SK-N-SH (cell line): ENCODE data around the gene MGAM2. TPM values are rescaled to one million over a fixed set of nuclear protein-coding genes. Genes with fewer than 3 reads are reported as not detected.

Source experiments
- CTCF ChIA-PET: fragments of 300-600, 350-600 bp; formaldehyde crosslinking; extraction: SDS; loops from one replicate; lab custom pipeline; 2021; lab: Yijun Ruan, JAX
- POLR2A ChIA-PET: fragments of 350-600 bp; sonication (Branson Sonifier 250); formaldehyde crosslinking; extraction: SDS; loops from one replicate; lab custom pipeline; 2020; ENCODE audit warnings: antibody characterized with exemption, inconsistent platforms; lab: Yijun Ruan, JAX
- DNase-seq: peaks from one replicate; pipeline ENCODE4 v3.0.0; 2012
- H2AFZ ChIP-seq: fragments of 200-600 bp; sonication (generic); 2 replicates; pipeline ENCODE4 v1.8.1; 2016; ENCODE audit warnings: antibody characterized with exemption, mild to moderate bottlenecking, low read depth
- H3F3A ChIP-seq: fragments of 200-600 bp; sonication (generic); replicated peaks from 2 replicates; pipeline ENCODE3; 2016; ENCODE audit warnings: antibody characterized with exemption, mild to moderate bottlenecking; ENCODE audit not compliant: insufficient read depth
- H3K27ac ChIP-seq, 2 experiments: fragments of 200-500 bp in 1 of 2; fragments of 200-600 bp in 1 of 2; sonication (Bioruptor generic) in 1 of 2; sonication (generic), shearing (Covaris generic) in 1 of 2; 2 replicates each; pipeline versions ENCODE4 v1.5.1 to v1.6.1; 2014 to 2016; ENCODE audit warnings: low read depth in 2 of 2, inconsistent platforms in 1 of 2, low read length in 1 of 2, mild to moderate bottlenecking in 1 of 2, mixed read lengths in 1 of 2
- H3K27me3 ChIP-seq: fragments of 200-600 bp; sonication (generic), shearing (Covaris generic); 2 replicates; pipeline ENCODE4 v1.6.1; 2016; ENCODE audit warnings: mixed run types; ENCODE audit not compliant: insufficient read depth
- H3K36me3 ChIP-seq, 2 experiments: fragments of 200-500 bp in 1 of 2; fragments of 200-600 bp in 1 of 2; sonication (Bioruptor generic) in 1 of 2; sonication (generic) in 1 of 2; replicated peaks in 1 of 2; 2 replicates each; pipeline versions ENCODE3 to v1.5.1; 2014 to 2016; ENCODE audit warnings: low read length in 1 of 2, mild to moderate bottlenecking in 1 of 2; ENCODE audit not compliant: insufficient read depth in 2 of 2, control insufficient read depth in 1 of 2
- H3K4me1 ChIP-seq, 2 experiments: fragments of 200-500 bp in 1 of 2; fragments of 200-600 bp in 1 of 2; sonication (Bioruptor generic) in 1 of 2; sonication (generic), shearing (Covaris generic) in 1 of 2; 2 replicates each; pipeline versions ENCODE4 v1.5.1 to v1.6.1; 2014 to 2016; ENCODE audit warnings: low read depth in 1 of 2, low read length in 1 of 2, mixed run types in 1 of 2; ENCODE audit not compliant: insufficient read depth in 2 of 2, control insufficient read depth in 1 of 2
- H3K4me2 ChIP-seq: fragments of 200-600 bp; sonication (generic), shearing (Covaris generic); 2 replicates; pipeline ENCODE4 v1.6.1; 2017; ENCODE audit warnings: mixed run types
- H3K4me3 ChIP-seq, 2 experiments: fragments of 200-500 bp in 1 of 2; fragments of 200-600 bp in 1 of 2; sonication (Bioruptor generic) in 1 of 2; sonication (generic), shearing (Covaris generic) in 1 of 2; 2 replicates each; pipeline versions ENCODE4 v1.5.1 to v1.8.1; 2014 to 2016; ENCODE audit warnings: low read depth in 2 of 2, inconsistent platforms in 1 of 2, low read length in 1 of 2, mild to moderate bottlenecking in 1 of 2, mixed read lengths in 1 of 2, moderate library complexity in 1 of 2
- H3K79me2 ChIP-seq: fragments of 200-600 bp; sonication (generic); 2 replicates; pipeline ENCODE4 v1.8.1; 2017; ENCODE audit warnings: mild to moderate bottlenecking; ENCODE audit not compliant: insufficient read depth
- H3K9ac ChIP-seq: fragments of 200-600 bp; sonication (generic); 2 replicates; pipeline ENCODE4 v1.6.1; 2017; ENCODE audit warnings: mixed run types
- H3K9me2 ChIP-seq: fragments of 200-600 bp; sonication (generic); 2 replicates; pipeline ENCODE4 v1.6.1; 2017; ENCODE audit warnings: mixed run types
- H3K9me3 ChIP-seq: fragments of 200-600 bp; sonication (generic); 2 replicates; pipeline ENCODE4 v1.6.1; 2017; ENCODE audit warnings: mixed run types, mild to moderate bottlenecking, moderate library complexity
- H4K20me1 ChIP-seq: fragments of 200-600 bp; sonication (generic); 2 replicates; pipeline ENCODE4 v1.6.1; 2017; ENCODE audit warnings: mild to moderate bottlenecking, mixed run types; ENCODE audit not compliant: insufficient read depth
- ELF1 ChIP-seq: IDR thresholded peaks from 2 replicates; pipeline ENCODE4 v1.4.0; 2012
- EZH2phosphoT487 ChIP-seq: fragments of 200-600 bp; sonication (generic); IDR thresholded peaks from 2 replicates; pipeline ENCODE4 v1.6.1; 2017; ENCODE audit warnings: low read depth, mixed run types, mild to moderate bottlenecking, antibody characterized with exemption, moderate library complexity, borderline replicate concordance
- FOSL2 ChIP-seq: IDR thresholded peaks from 2 replicates; pipeline ENCODE4 v1.4.0; 2012; ENCODE audit warnings: low read depth, mild to moderate bottlenecking, moderate library complexity, borderline replicate concordance
- FOXJ3 ChIP-seq: sonication (generic); formaldehyde crosslinking; IDR thresholded peaks from 2 replicates; pipeline ENCODE4 v1.5.1; 2020; ENCODE audit warnings: mild to moderate bottlenecking, missing genetic modification reagents
- FOXM1 ChIP-seq: IDR thresholded peaks from 2 replicates; pipeline ENCODE4 v1.4.0; 2012; ENCODE audit warnings: low read depth, mild to moderate bottlenecking
- MAX ChIP-seq: IDR thresholded peaks from 2 replicates; pipeline ENCODE4 v1.4.0; 2012; ENCODE audit warnings: low read depth
- MEF2A ChIP-seq: IDR thresholded peaks from 2 replicates; pipeline ENCODE4 v1.4.0; 2012; ENCODE audit warnings: low read depth, borderline replicate concordance
- NRF1 ChIP-seq: IDR thresholded peaks from 2 replicates; pipeline ENCODE4 v1.6.1; 2012; ENCODE audit warnings: low read depth, mild to moderate bottlenecking, low read length
- PBX3 ChIP-seq: IDR thresholded peaks from 2 replicates; pipeline ENCODE4; 2012
- POLR2AphosphoS5 ChIP-seq: IDR thresholded peaks from 2 replicates; pipeline ENCODE4 v1.6.1; 2012; ENCODE audit warnings: low read depth, low read length
- RAD21 ChIP-seq: IDR thresholded peaks from 2 replicates; pipeline ENCODE4 v1.6.1; 2012; ENCODE audit warnings: mild to moderate bottlenecking, low read length
- RCOR1 ChIP-seq: fragments of 150-350 bp; IDR thresholded peaks from 2 replicates; pipeline ENCODE4 v1.6.1; 2017; ENCODE audit warnings: antibody characterized with exemption, low read length
- REST ChIP-seq: IDR thresholded peaks from 2 replicates; pipeline ENCODE4 v1.6.1; 2012; ENCODE audit warnings: mild to moderate bottlenecking, low read depth, low read length, moderate library complexity
- RFX5 ChIP-seq: IDR thresholded peaks from 2 replicates; pipeline ENCODE4 v1.6.1; 2012; ENCODE audit warnings: mild to moderate bottlenecking, improper control_type of control experiment, low read length
- RXRA ChIP-seq: IDR thresholded peaks from 2 replicates; pipeline ENCODE4 v1.4.0; 2012; ENCODE audit warnings: low read depth, mild to moderate bottlenecking, borderline replicate concordance
- SMC3 ChIP-seq: IDR thresholded peaks from 2 replicates; pipeline ENCODE4 v1.6.1; 2012; ENCODE audit warnings: low read depth, low read length, improper control_type of control experiment
- TCF12 ChIP-seq: IDR thresholded peaks from 2 replicates; pipeline ENCODE4 v1.4.0; 2012
- USF1 ChIP-seq: IDR thresholded peaks from 2 replicates; pipeline ENCODE4 v1.4.0; 2012; ENCODE audit warnings: low read depth, borderline replicate concordance
- YY1 ChIP-seq: IDR thresholded peaks from 2 replicates; pipeline ENCODE4 v1.4.0; 2012; ENCODE audit warnings: low read depth, mild to moderate bottlenecking
- ZBTB33 ChIP-seq: IDR thresholded peaks from 2 replicates; pipeline ENCODE4 v1.4.0; 2012; ENCODE audit warnings: low read depth, borderline replicate concordance
- WGBS: methylation state at CpG from one replicate; pipeline ENCODE4 v1.1.6; 2017; ENCODE audit warnings: low lambda C conversion rate; 5-methylcytosine and 5-hydroxymethylcytosine counted together
- polyA plus RNA-seq, 3 experiments: library from polyadenylated mRNA; depleted of rRNA; stranded (reverse); fragments of >200 nt; gene quantifications; 2 replicates each; pipeline ENCODE4 v1.2.3, GENCODE V29; 2012

Gene MGAM2
- polyA plus RNA-seq, 1 of the 3 experiments (the other 2 are of a cell fraction), result not detected

- H2AFZ ChIP-seq, result no peak overlapping the region
- POLR2A ChIA-PET, result no interaction called here
- H3K9ac ChIP-seq, result no peak overlapping the region
- H3K79me2 ChIP-seq, result no peaks in the 10 kb centered on the region
- CTCF ChIA-PET, result no interaction called here
- no peaks in the 10 kb centered on the region for H3K4me1 ChIP-seq
- no peaks in the 10 kb centered on the region for H3K36me3 ChIP-seq
- H3K9me3 ChIP-seq, result no peaks in the 10 kb centered on the region
- no peak for DNase-seq
- no peaks in the 10 kb centered on the region for H3K9me2 ChIP-seq
- H3F3A ChIP-seq, result no peaks in the 10 kb centered on the region
- peaks cover 43% of the 10 kb centered on the region; the same call in 1 of the 2 replicates for H3K27me3 ChIP-seq
- TF ChIP-seq TCF12, result no peak
- TF ChIP-seq PBX3, result no peak
- TF ChIP-seq RFX5, result no peak
- TF ChIP-seq RCOR1, result no peak
- TF ChIP-seq POLR2AphosphoS5, result no peak
- TF ChIP-seq ELF1, result no peak
- no peak for TF ChIP-seq NRF1
- no peak for TF ChIP-seq FOXJ3
- TF ChIP-seq SMC3, result no peak
- no peak for TF ChIP-seq FOSL2
- no peak for TF ChIP-seq REST
- no peak for TF ChIP-seq RAD21
- TF ChIP-seq USF1, result no peak
- no peak for TF ChIP-seq FOXM1
- no peak for TF ChIP-seq RXRA
- TF ChIP-seq YY1, result no peak
- TF ChIP-seq EZH2phosphoT487, result no peak
- no peak for TF ChIP-seq MEF2A
- TF ChIP-seq MAX, result no peak
- no peak for TF ChIP-seq ZBTB33
- no peak overlapping the region for H3K27ac ChIP-seq
- no peaks in the 10 kb centered on the region for H4K20me1 ChIP-seq
- no peak overlapping the region for H3K4me2 ChIP-seq
- H3K4me3 ChIP-seq, result no peak overlapping the region
- WGBS, result 18% methylated on average over 8 of the region's 8 CpGs
These were observed 31.2 kb downstream of the MGAM2 start for GRCh38 chr7:142142702-142143101.
